GM23338 (cell line): Measurements from ENCODE around the gene SLC27A3. TPM values are rescaled to one million over a fixed set of nuclear protein-coding genes. Genes with fewer than 3 reads are reported as not detected.

ENCODE experiments used
- ATAC-seq: fragments of 200-7000 bp; cut with Tn5 transposase; 3 replicates; pipeline ENCODE4 v1.9.1; 2020
- DNase-seq: peaks from one replicate; pipeline ENCODE4 v3.0.0-alpha.2; 2015; ENCODE audit warnings: low spot score
- H2AFZ ChIP-seq: fragments of 200-600 bp; sonication (generic); 2 replicates; pipeline ENCODE4 v1.8.0; 2016; ENCODE audit warnings: antibody characterized with exemption, mild to moderate bottlenecking, moderate library complexity
- H3F3A ChIP-seq: fragments of 200-600 bp; sonication (generic); replicated peaks from 2 replicates; pipeline ENCODE4 v1.8.0; 2017; ENCODE audit warnings: antibody characterized with exemption, mixed run types, low read depth
- H3K27ac ChIP-seq: fragments of 200-600 bp; sonication (generic); 2 replicates; pipeline ENCODE4 v1.6.1; 2016; ENCODE audit warnings: low read depth
- H3K27me3 ChIP-seq: fragments of 200-600 bp; sonication (generic); 2 replicates; pipeline ENCODE4 v1.8.0; 2016; ENCODE audit warnings: mild to moderate bottlenecking, mixed run types, moderate library complexity; ENCODE audit not compliant: insufficient read depth
- H3K36me3 ChIP-seq: fragments of 200-600 bp; sonication (generic); 2 replicates; pipeline ENCODE4 v1.8.0; 2016; ENCODE audit warnings: mild to moderate bottlenecking; ENCODE audit not compliant: insufficient read depth
- H3K4me1 ChIP-seq: fragments of 200-600 bp; sonication (generic); 2 replicates; pipeline ENCODE4 v1.8.0; 2016; ENCODE audit warnings: mild to moderate bottlenecking, moderate library complexity; ENCODE audit not compliant: insufficient read depth
- H3K4me2 ChIP-seq: fragments of 200-600 bp; sonication (generic); 2 replicates; pipeline ENCODE4 v1.7.1; 2017; ENCODE audit warnings: mixed run types
- H3K4me3 ChIP-seq: fragments of 200-600 bp; sonication (generic); 2 replicates; pipeline ENCODE4 v1.6.1; 2016; ENCODE audit warnings: mixed run types
- H3K79me2 ChIP-seq: fragments of 200-600 bp; sonication (generic); replicated peaks from 2 replicates; pipeline ENCODE4 v1.8.0; 2017; ENCODE audit warnings: mild to moderate bottlenecking; ENCODE audit not compliant: insufficient read depth
- H3K9me2 ChIP-seq: fragments of 200-600 bp; sonication (generic); 2 replicates; pipeline ENCODE4 v1.8.0; 2017; ENCODE audit not compliant: insufficient read depth
- H4K20me1 ChIP-seq: fragments of 200-600 bp; sonication (generic); replicated peaks from 2 replicates; pipeline ENCODE4 v1.8.0; 2017; ENCODE audit warnings: mild to moderate bottlenecking; ENCODE audit not compliant: insufficient read depth
- H3K27ac Mint-ChIP-seq: 2 replicates; pipeline ENCODE4 v1.8.0; 2020; ENCODE audit warnings: inconsistent platforms, mild to moderate bottlenecking, moderate library complexity, mixed read lengths
- H3K27me3 Mint-ChIP-seq: 3 replicates; pipeline ENCODE4 v1.8.0; 2022; ENCODE audit warnings: low read depth, mild to moderate bottlenecking, moderate library complexity, mixed read lengths, inconsistent platforms; ENCODE audit not compliant: insufficient read depth, poor library complexity
- H3K36me3 Mint-ChIP-seq: 3 replicates; pipeline ENCODE4 v1.8.0; 2021; ENCODE audit warnings: low read depth, mild to moderate bottlenecking, inconsistent platforms, moderate library complexity, mixed read lengths
- H3K4me1 Mint-ChIP-seq: 3 replicates; pipeline ENCODE4 v1.8.0; 2020; ENCODE audit warnings: mild to moderate bottlenecking, inconsistent platforms, mixed read lengths
- H3K4me3 Mint-ChIP-seq: 3 replicates; pipeline ENCODE4 v1.8.0; 2021; ENCODE audit warnings: moderate library complexity, mild to moderate bottlenecking, inconsistent platforms, mixed read lengths
- H3K9me3 Mint-ChIP-seq: 3 replicates; pipeline ENCODE4 v1.8.0; 2020; ENCODE audit warnings: moderate library complexity, mild to moderate bottlenecking, inconsistent platforms, mixed read lengths
- CREB1 ChIP-seq: fragments of 250-450 bp; sonication (Bioruptor Pico); IDR thresholded peaks from 2 replicates; pipeline ENCODE4 v1.5.0; 2020; ENCODE audit warnings: low read depth, mild to moderate bottlenecking, moderate library complexity
- CTCF ChIP-seq, 2 experiments: fragments of 200-600 bp in 1 of 2; sonication (generic) in 1 of 2; conservative IDR thresholded peaks; 2 replicates each; pipeline versions ENCODE4 v1.5.1 to v1.6.1; 2016 to 2017; ENCODE audit warnings: antibody characterized with exemption in 2 of 2, low read depth in 2 of 2, mild to moderate bottlenecking in 2 of 2, moderate library complexity in 1 of 2
- ETS1 ChIP-seq: IDR thresholded peaks from 2 replicates; pipeline ENCODE4 v1.6.1; 2016; ENCODE audit warnings: antibody characterized with exemption
- EZH2 ChIP-seq: fragments of 200-600 bp; sonication (generic); IDR thresholded peaks from one replicate; pipeline ENCODE4 v1.8.0; 2017; ENCODE audit warnings: antibody characterized with exemption, mild to moderate bottlenecking, low read depth; ENCODE audit not compliant: unreplicated experiment
- EZH2phosphoT487 ChIP-seq: fragments of 200-600 bp; sonication (generic); IDR thresholded peaks from one replicate; pipeline ENCODE4 v1.8.1; 2018; ENCODE audit warnings: antibody characterized with exemption; ENCODE audit not compliant: unreplicated experiment
- JUNB ChIP-seq: IDR thresholded peaks from one replicate; pipeline ENCODE4 v1.6.1; 2016; ENCODE audit warnings: antibody characterized with exemption; ENCODE audit not compliant: unreplicated experiment
- NANOG ChIP-seq: IDR thresholded peaks from 2 replicates; pipeline ENCODE4 v1.6.1; 2016; ENCODE audit warnings: antibody characterized with exemption, borderline replicate concordance
- POLR2AphosphoS5 ChIP-seq: IDR thresholded peaks from 2 replicates; pipeline ENCODE4 v1.6.1; 2016; ENCODE audit warnings: antibody characterized with exemption, low read depth
- STAT1 ChIP-seq: IDR thresholded peaks from one replicate; pipeline ENCODE4 v1.6.1; 2016; ENCODE audit warnings: antibody characterized with exemption; ENCODE audit not compliant: unreplicated experiment
- ZNF114 ChIP-seq: fragments of 250-450 bp; sonication (Bioruptor Pico); IDR thresholded peaks from 2 replicates; pipeline ENCODE4 v1.5.0; 2020; ENCODE audit warnings: mild to moderate bottlenecking, moderate library complexity
- ZNF331 ChIP-seq: fragments of 250-450 bp; sonication (Bioruptor Pico); IDR thresholded peaks from 2 replicates; pipeline ENCODE4 v1.5.0; 2020; ENCODE audit warnings: low read depth, mild to moderate bottlenecking, moderate library complexity
- ZNF462 ChIP-seq: fragments of 250-450 bp; sonication (Bioruptor Pico); IDR thresholded peaks from 2 replicates; pipeline ENCODE4 v1.5.0; 2020; ENCODE audit warnings: mild to moderate bottlenecking, moderate library complexity
- polyA plus RNA-seq: library from polyadenylated mRNA; unstranded; fragments of >200 nt; fragmentation: Nextera tagmentation; extraction: Ambion mirVana; gene quantifications from 2 replicates; pipeline ENCODE4 v1.2.1, GENCODE V29; 2016
- total RNA-seq: library from RNA; depleted of rRNA; stranded (reverse); fragments of >200 nt; shearing (Covaris generic); gene quantifications from 2 replicates; pipeline ENCODE4 v1.2.3, GENCODE V29; 2014
- TF ChIP-seq, protein P1 (sequence below): IDR thresholded peaks from one replicate; pipeline ENCODE4 v1.6.1; 2018; ENCODE audit warnings: antibody characterized with exemption; ENCODE audit not compliant: unreplicated experiment

SLC27A3 gene
- total and polyA plus RNA-seq, 2 experiments from 2014 or later: 24.2 to 26.3 TPM

DNA sequence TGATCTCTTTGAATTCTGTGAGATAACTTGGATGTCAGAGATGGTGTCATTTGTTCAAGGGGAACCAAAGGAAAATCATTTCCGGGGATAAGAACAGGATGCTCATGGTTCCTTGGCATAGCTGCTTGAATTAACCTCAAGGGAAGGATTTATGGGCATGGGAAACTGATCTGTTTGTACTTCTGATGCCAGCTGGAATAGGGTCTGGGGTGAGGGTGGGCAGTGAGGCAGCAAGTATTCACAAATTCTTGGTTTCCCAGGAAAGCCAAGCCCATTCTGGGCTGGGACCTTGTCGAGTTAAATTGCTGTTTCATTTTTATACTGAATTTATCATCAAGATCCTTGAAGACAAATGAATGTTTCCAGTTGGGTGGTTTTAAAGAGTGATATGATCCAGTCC lies 33.2 kb upstream of the SLC27A3 start:
- Mint-ChIP-seq H3K27me3 (no peaks in the 10 kb centered on the region), H3K4me1 (peaks cover 51% of the 10 kb centered on the region), H3K27ac (peak overlapping the region; percentile 60; the same call in 1 of the 2 replicates), H3K9me3 (no peaks in the 10 kb centered on the region), H3K4me3 (no peak overlapping the region), H3K36me3 (peaks cover 72% of the 10 kb centered on the region)
- Histone ChIP-seq H3K4me3 (no peak overlapping the region), H3K27ac (peak overlapping the region; percentile 61; the same call in 1 of the 2 replicates), H3K4me2 (no peak overlapping the region), H2AFZ (no peak overlapping the region), H3K4me1 (peaks cover 49% of the 10 kb centered on the region), H4K20me1 (no peaks in the 10 kb centered on the region), H3K36me3 (peaks cover 25% of the 10 kb centered on the region), H3K27me3 (no peaks in the 10 kb centered on the region), H3F3A (peaks cover 19% of the 10 kb centered on the region; the same call in 1 of the 2 replicates), H3K79me2 (peaks cover 11% of the 10 kb centered on the region), H3K9me2 (no peaks in the 10 kb centered on the region)
- no peak for TF ChIP-seq POLR2AphosphoS5
- TF ChIP-seq EZH2: no peak
- TF ChIP-seq JUNB: no peak
- no peak for TF ChIP-seq NANOG
- TF ChIP-seq STAT1: no peak
- no peak for TF ChIP-seq ZNF331 (CRISPR knock-in tag)
- no peak for TF ChIP-seq CTCF (conservative IDR thresholded peaks at IDR 0.05; ENCODE audit: low read depth in 2 of 2)
- TF ChIP-seq ZNF462: no peak
- TF ChIP-seq, protein P1, sequence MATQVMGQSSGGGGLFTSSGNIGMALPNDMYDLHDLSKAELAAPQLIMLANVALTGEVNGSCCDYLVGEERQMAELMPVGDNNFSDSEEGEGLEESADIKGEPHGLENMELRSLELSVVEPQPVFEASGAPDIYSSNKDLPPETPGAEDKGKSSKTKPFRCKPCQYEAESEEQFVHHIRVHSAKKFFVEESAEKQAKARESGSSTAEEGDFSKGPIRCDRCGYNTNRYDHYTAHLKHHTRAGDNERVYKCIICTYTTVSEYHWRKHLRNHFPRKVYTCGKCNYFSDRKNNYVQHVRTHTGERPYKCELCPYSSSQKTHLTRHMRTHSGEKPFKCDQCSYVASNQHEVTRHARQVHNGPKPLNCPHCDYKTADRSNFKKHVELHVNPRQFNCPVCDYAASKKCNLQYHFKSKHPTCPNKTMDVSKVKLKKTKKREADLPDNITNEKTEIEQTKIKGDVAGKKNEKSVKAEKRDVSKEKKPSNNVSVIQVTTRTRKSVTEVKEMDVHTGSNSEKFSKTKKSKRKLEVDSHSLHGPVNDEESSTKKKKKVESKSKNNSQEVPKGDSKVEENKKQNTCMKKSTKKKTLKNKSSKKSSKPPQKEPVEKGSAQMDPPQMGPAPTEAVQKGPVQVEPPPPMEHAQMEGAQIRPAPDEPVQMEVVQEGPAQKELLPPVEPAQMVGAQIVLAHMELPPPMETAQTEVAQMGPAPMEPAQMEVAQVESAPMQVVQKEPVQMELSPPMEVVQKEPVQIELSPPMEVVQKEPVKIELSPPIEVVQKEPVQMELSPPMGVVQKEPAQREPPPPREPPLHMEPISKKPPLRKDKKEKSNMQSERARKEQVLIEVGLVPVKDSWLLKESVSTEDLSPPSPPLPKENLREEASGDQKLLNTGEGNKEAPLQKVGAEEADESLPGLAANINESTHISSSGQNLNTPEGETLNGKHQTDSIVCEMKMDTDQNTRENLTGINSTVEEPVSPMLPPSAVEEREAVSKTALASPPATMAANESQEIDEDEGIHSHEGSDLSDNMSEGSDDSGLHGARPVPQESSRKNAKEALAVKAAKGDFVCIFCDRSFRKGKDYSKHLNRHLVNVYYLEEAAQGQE: no peak
- TF ChIP-seq EZH2phosphoT487: no peak
- no peak for TF ChIP-seq ZNF114
- no peak for TF ChIP-seq CREB1 (CRISPR knock-in tag)
- no peak for TF ChIP-seq ETS1
- ATAC-seq (no peak), DNase-seq (no peak)
